PC-9 (cell line): ENCODE measurements around the gene CKAP2L. TPM values are rescaled to one million over a fixed set of nuclear protein-coding genes. Genes with fewer than 3 reads are reported as not detected.
A peak's percentile ranks its signal among the peaks of the same experiment; 100 is the strongest.

Experiments used
- BruUV-seq: library from RNA; stranded (reverse); fragments of 400-500 nt; replicated peaks from 2 replicates; lab custom pipeline; 2021; lab: Mats Ljungman, UMichigan
- CTCF ChIA-PET: fragments of 300-600 bp; sonication (Branson Sonifier 250); formaldehyde crosslinking; loops from one replicate; lab custom pipeline; 2022; ENCODE audit warnings: antibody characterized with exemption; lab: Charles Lee
- POLR2A ChIA-PET: fragments of 300-600 bp; sonication (Branson Sonifier 250); formaldehyde crosslinking; loops from one replicate; lab custom pipeline; 2022; ENCODE audit warnings: antibody characterized with exemption; ENCODE audit not compliant: unreplicated experiment; lab: Charles Lee
- DNase-seq, 2 experiments: peaks; one replicate each; pipeline versions ENCODE4 v3.0.0 to v3.0.0-alpha.2; 2015 to 2022; ENCODE audit warnings: mixed read lengths in 1 of 2
- H2AFZ ChIP-seq: fragments of 200-600 bp; sonication (generic); 2 replicates; pipeline ENCODE4 v1.8.1; 2017; ENCODE audit warnings: antibody characterized with exemption
- H3F3A ChIP-seq: fragments of 200-600 bp; sonication (generic); 2 replicates; pipeline ENCODE4 v1.8.1; 2017; ENCODE audit warnings: antibody characterized with exemption, mild to moderate bottlenecking, low read depth; ENCODE audit not compliant: insufficient read depth
- H3K27ac ChIP-seq: fragments of 200-600 bp; sonication (generic); 2 replicates; pipeline ENCODE4 v1.6.1; 2016; ENCODE audit warnings: mixed run types
- H3K27me3 ChIP-seq: fragments of 200-600 bp; sonication (generic); 2 replicates; pipeline ENCODE4 v1.6.1; 2016; ENCODE audit warnings: low read depth, mixed run types; ENCODE audit not compliant: insufficient read depth
- H3K36me3 ChIP-seq: fragments of 200-600 bp; sonication (generic); 2 replicates; pipeline ENCODE4 v1.6.1; 2016; ENCODE audit warnings: low read depth, mixed run types
- H3K4me1 ChIP-seq: fragments of 200-600 bp; sonication (generic); replicated peaks from 2 replicates; pipeline ENCODE4 v1.6.1; 2016; ENCODE audit warnings: mixed run types; ENCODE audit not compliant: insufficient read depth
- H3K4me2 ChIP-seq: fragments of 200-600 bp; sonication (generic); 2 replicates; pipeline ENCODE4 v1.6.1; 2017; ENCODE audit warnings: mixed run types
- H3K4me3 ChIP-seq: fragments of 200-600 bp; sonication (generic); 2 replicates; pipeline ENCODE4 v1.6.1; 2016; ENCODE audit warnings: mixed run types
- H3K79me2 ChIP-seq: fragments of 200-600 bp; sonication (generic); 2 replicates; pipeline ENCODE4 v1.6.1; 2017; ENCODE audit warnings: low read depth, mixed run types
- H3K9me2 ChIP-seq: fragments of 200-600 bp; sonication (generic); 2 replicates; pipeline ENCODE4 v1.8.1; 2017; ENCODE audit warnings: mild to moderate bottlenecking; ENCODE audit not compliant: insufficient read depth
- H3K9me3 ChIP-seq: fragments of 200-600 bp; sonication (generic); 2 replicates; pipeline ENCODE4 v1.8.1; 2016; ENCODE audit warnings: low read depth; ENCODE audit not compliant: insufficient read depth
- H4K20me1 ChIP-seq: fragments of 200-600 bp; sonication (generic); 2 replicates; pipeline ENCODE4 v1.8.1; 2017; ENCODE audit not compliant: insufficient read depth
- CTCF ChIP-seq: fragments of 200-600 bp; sonication (generic); conservative IDR thresholded peaks from 2 replicates; pipeline ENCODE4 v1.6.1; 2017; ENCODE audit warnings: mixed run types, antibody characterized with exemption, mild to moderate bottlenecking, moderate library complexity
- EZH2 ChIP-seq: fragments of 200-600 bp; sonication (generic); IDR thresholded peaks from 2 replicates; pipeline ENCODE4 v1.8.0; 2017; ENCODE audit warnings: antibody characterized with exemption, low read depth
- intact Hi-C: fragments of 100-400 bp; cut with micrococcal nuclease; formaldehyde crosslinking; loops from one replicate; pipeline ENCODE4 v1.10.0; 2022; ENCODE audit not compliant: unreplicated experiment
- total RNA-seq: library from RNA; stranded (reverse); gene quantifications from 2 replicates; pipeline ENCODE4 v1.2.3, GENCODE V29; 2021

Gene CKAP2L
- total RNA-seq, 1 experiment from 2014 or later = 28.7 TPM

GRCh38 chr2:112800881-112801583 is 36.6 kb upstream of the CKAP2L start:
- TF ChIP-seq EZH2 (no peak), CTCF (no peak)
- POLR2A ChIA-PET = no interaction called here
- H2AFZ ChIP-seq = no peak overlapping the region
- H3K79me2 ChIP-seq = no peaks in the 10 kb centered on the region
- CTCF ChIA-PET = interaction anchor here (0.6 kb wide), 1 partner anchor 9 kb away, joined by 4 read pairs; no protein-coding TSS in a partner anchor
- no peaks in the 10 kb centered on the region for H3K9me2 ChIP-seq
- no peak overlapping the region for H3K4me3 ChIP-seq
- H3K27me3 ChIP-seq = no peaks in the 10 kb centered on the region
- BruUV-seq = no TSS peak
- DNase-seq = no peak
- peaks cover 3% of the 10 kb centered on the region; the same call in 1 of the 2 replicates for H3K9me3 ChIP-seq
- intact Hi-C loops = no loop called here
- peaks cover 22% of the 10 kb centered on the region for H3F3A ChIP-seq
- no peak overlapping the region for H3K4me2 ChIP-seq
- no peak overlapping the region for H3K27ac ChIP-seq
- no peaks in the 10 kb centered on the region for H4K20me1 ChIP-seq
- H3K4me1 ChIP-seq = peaks cover 32% of the 10 kb centered on the region
- no peaks in the 10 kb centered on the region for H3K36me3 ChIP-seq

- no peak overlapping the region for H2AFZ ChIP-seq
- peaks cover 35% of the 10 kb centered on the region for H3F3A ChIP-seq
- peaks cover 3% of the 10 kb centered on the region; the same call in 1 of the 2 replicates for H3K9me3 ChIP-seq
- H3K27me3 ChIP-seq = no peaks in the 10 kb centered on the region
- H3K4me2 ChIP-seq = no peak overlapping the region
- TF ChIP-seq EZH2 (no peak), CTCF (no peak)
- CTCF ChIA-PET = no interaction called here
- no peaks in the 10 kb centered on the region for H3K9me2 ChIP-seq
- H3K4me1 ChIP-seq = peaks cover 44% of the 10 kb centered on the region
- H4K20me1 ChIP-seq = no peaks in the 10 kb centered on the region
- no peak for DNase-seq
- H3K27ac ChIP-seq = no peak overlapping the region
- no peaks in the 10 kb centered on the region for H3K79me2 ChIP-seq
- intact Hi-C loops = no loop called here
- POLR2A ChIA-PET = no interaction called here
- no peak overlapping the region for H3K4me3 ChIP-seq
- no TSS peak for BruUV-seq
- H3K36me3 ChIP-seq = no peaks in the 10 kb centered on the region
Observed at GRCh38 chr2:112798979-112799975, 34.9 kb upstream of the CKAP2L start.

- TF ChIP-seq CTCF = no peak
- no peak for TF ChIP-seq EZH2
- peaks cover 18% of the 10 kb centered on the region for H3K9me3 ChIP-seq
- H3K27me3 ChIP-seq = no peaks in the 10 kb centered on the region
- ChIA-PET CTCF (no interaction called here), POLR2A (no interaction called here)
- no peak overlapping the region for H2AFZ ChIP-seq
- H3K4me1 ChIP-seq = peaks cover 47% of the 10 kb centered on the region
- no peaks in the 10 kb centered on the region for H3K36me3 ChIP-seq
- intact Hi-C loops = no loop called here
- no peak for DNase-seq
- H3K4me3 ChIP-seq = no peak overlapping the region
- no TSS peak for BruUV-seq
- H3K4me2 ChIP-seq = no peak overlapping the region
- no peaks in the 10 kb centered on the region for H4K20me1 ChIP-seq
- H3F3A ChIP-seq = peaks cover 47% of the 10 kb centered on the region
- H3K27ac ChIP-seq = peak overlapping the region; percentile 99
- H3K9me2 ChIP-seq = no peaks in the 10 kb centered on the region
- no peaks in the 10 kb centered on the region for H3K79me2 ChIP-seq
Observed at GRCh38 chr2:112796486-112796885, 32.1 kb upstream of the CKAP2L start.
